GM23248 (cell line): Measurements from ENCODE around the gene AHI1.

Experiments
- EZH2 ChIP-seq: fragments of 200-600 bp; sonication (generic); IDR thresholded peaks from 2 replicates; pipeline ENCODE4 v1.6.1; 2018; ENCODE audit warnings: antibody characterized with exemption, mild to moderate bottlenecking; ENCODE audit not compliant: insufficient read depth, poor library complexity, severe bottlenecking
- EZH2phosphoT487 ChIP-seq: fragments of 200-600 bp; sonication (generic); IDR thresholded peaks from 2 replicates; pipeline ENCODE4 v1.6.1; 2018; ENCODE audit warnings: antibody characterized with exemption, moderate library complexity, mild to moderate bottlenecking, low read depth; ENCODE audit not compliant: insufficient read depth

- no peak for TF ChIP-seq EZH2
- no peak for TF ChIP-seq EZH2phosphoT487
Measured at GRCh38 chr6:135258970-135259369, 238.6 kb downstream of the AHI1 start.
